Renal pelvis (tissue), 4 donors: ENCODE measurements around the gene CNTNAP5. TPM values are rescaled to one million over a fixed set of nuclear protein-coding genes. Genes with fewer than 3 reads are reported as not detected.

Experiments used
- DNase-seq: peaks from one replicate; pipeline ENCODE4 v3.0.0-alpha.2; 2013
- polyA plus RNA-seq, 3 donors: library from polyadenylated mRNA; unstranded; fragments of 120-200 nt; gene quantifications; one replicate each; pipeline ENCODE4 v1.2.1, GENCODE V29; 2013; ENCODE audit not compliant: insufficient read length in 3 of 3

Gene CNTNAP5
- polyA plus RNA-seq, 3 donors = 0.11 TPM; not detected in 2

- no peak for DNase-seq
These were observed 585.1 kb downstream of the CNTNAP5 start for GRCh38 chr2:124610141-124610540.

- DNase-seq = no peak
These were observed 585.8 kb downstream of the CNTNAP5 start for GRCh38 chr2:124610866-124611265.

- no peak for DNase-seq
These were observed 598.5 kb downstream of the CNTNAP5 start for GRCh38 chr2:124623560-124623959.

- no peak for DNase-seq
These were observed 600.5 kb downstream of the CNTNAP5 start for GRCh38 chr2:124625561-124625960.

GRCh38 chr2:124626993-124627392 lies 601.9 kb downstream of the CNTNAP5 start:
- DNase-seq = no peak

GRCh38 chr2:124633812-124634211 lies 608.7 kb downstream of the CNTNAP5 start:
- DNase-seq = no peak

- no peak for DNase-seq
These were observed 614.4 kb downstream of the CNTNAP5 start for GRCh38 chr2:124639524-124639923.

- no peak for DNase-seq
These were observed 615.2 kb downstream of the CNTNAP5 start for GRCh38 chr2:124640221-124640750.

GRCh38 chr2:124646166-124646815 lies 621.2 kb downstream of the CNTNAP5 start:
- DNase-seq = no peak

- no peak for DNase-seq
These were observed 622.2 kb downstream of the CNTNAP5 start for GRCh38 chr2:124647245-124647644.

- DNase-seq = no peak
These were observed 622.6 kb downstream of the CNTNAP5 start for GRCh38 chr2:124647663-124648062.

- DNase-seq = no peak
These were observed 623.9 kb downstream of the CNTNAP5 start for GRCh38 chr2:124649001-124649400.

GRCh38 chr2:124652099-124652498 lies 627.0 kb downstream of the CNTNAP5 start:
- no peak for DNase-seq

GRCh38 chr2:124658373-124658772 lies 633.3 kb downstream of the CNTNAP5 start:
- no peak for DNase-seq

GRCh38 chr2:124661558-124661957 lies 636.5 kb downstream of the CNTNAP5 start:
- DNase-seq = no peak

GRCh38 chr2:124662946-124663644 lies 638.0 kb downstream of the CNTNAP5 start:
- no peak for DNase-seq

GRCh38 chr2:124663645-124663997 lies 638.5 kb downstream of the CNTNAP5 start:
- no peak for DNase-seq

- DNase-seq = no peak
These were observed 639.3 kb downstream of the CNTNAP5 start for GRCh38 chr2:124664363-124664762.

- DNase-seq = no peak
These were observed 641.9 kb downstream of the CNTNAP5 start for GRCh38 chr2:124666976-124667375.

- DNase-seq = no peak
These were observed 643.1 kb downstream of the CNTNAP5 start for GRCh38 chr2:124668161-124668560.

- DNase-seq = no peak
These were observed 645.1 kb downstream of the CNTNAP5 start for GRCh38 chr2:124670187-124670586.

GRCh38 chr2:124678043-124678442 lies 653.0 kb downstream of the CNTNAP5 start:
- DNase-seq = no peak
